Activated T-helper 2 cell treated with anti-CD3 and anti-CD28 coated beads, Interferon-gamma antibody, Interleukin-2, Interleukin-4, amounts not matched to agents 10 μg/mL and 5 μg/mL and 100 μg/mL, durations not matched to agents 14 hours and 24 hours and 36 hours (primary cell): Measurements from ENCODE around the gene ENHO. TPM values are rescaled to one million over a fixed set of nuclear protein-coding genes. Genes with fewer than 3 reads are reported as not detected.

Experiments
- DNase-seq: peaks from one replicate; pipeline ENCODE4 v3.0.0; 2021; ENCODE audit warnings: low spot score
- H3K27ac Mint-ChIP-seq: one replicate; pipeline ENCODE4 v1.8.0; 2021; ENCODE audit warnings: mixed read lengths
- H3K27me3 Mint-ChIP-seq: one replicate; pipeline ENCODE4 v1.8.0; 2021; ENCODE audit warnings: low read depth, mixed read lengths
- H3K36me3 Mint-ChIP-seq: one replicate; pipeline ENCODE4 v1.8.0; 2021; ENCODE audit warnings: low read depth, mixed read lengths
- H3K4me1 Mint-ChIP-seq: one replicate; pipeline ENCODE4 v1.8.0; 2021; ENCODE audit warnings: low read depth, mixed read lengths
- H3K4me3 Mint-ChIP-seq: one replicate; pipeline ENCODE4 v1.8.0; 2021; ENCODE audit warnings: low read depth, mild to moderate bottlenecking, moderate library complexity, mixed read lengths
- H3K9me3 Mint-ChIP-seq: one replicate; pipeline ENCODE4 v1.8.0; 2021; ENCODE audit warnings: mixed read lengths
- intact Hi-C: fragments of 100-400 bp; cut with micrococcal nuclease; formaldehyde crosslinking; loops from one replicate; pipeline ENCODE4 v1.15.1; 2023
- total RNA-seq: library from RNA; stranded (reverse); gene quantifications from 2 replicates; pipeline ENCODE4 v1.2.3, GENCODE V29; 2022

ENHO gene
- total RNA-seq, 1 donor from 2014 or later = not detected

DNA sequence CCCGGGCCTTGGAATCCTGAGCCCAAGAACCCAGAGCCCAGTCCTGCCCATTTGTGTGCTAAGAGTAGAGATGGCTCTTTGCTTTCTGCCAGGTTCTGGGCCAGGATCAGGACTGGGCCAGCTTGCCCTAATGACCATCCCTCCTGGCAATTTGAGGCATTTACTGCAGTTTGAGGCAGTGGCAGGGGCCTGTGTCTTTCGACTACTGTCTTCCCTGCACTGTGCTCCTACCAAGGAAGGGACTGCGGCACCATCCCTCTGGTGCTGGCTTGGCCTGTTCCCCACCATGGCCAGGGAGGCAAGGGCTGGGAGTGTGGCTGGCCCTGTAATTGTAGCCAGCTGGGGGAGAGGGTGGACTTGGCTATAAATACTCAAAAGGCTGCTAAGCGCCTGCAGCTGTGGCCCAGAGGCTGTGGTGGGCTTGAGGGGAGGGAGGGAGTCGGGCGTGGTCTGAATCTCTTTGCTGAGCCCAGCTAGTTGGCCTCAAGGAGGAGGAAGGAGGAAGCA, 4.6 kb downstream of the ENHO start:
- Mint-ChIP-seq H3K27me3 (peaks cover 30% of the 10 kb centered on the region), H3K4me1 (peaks cover 4% of the 10 kb centered on the region), H3K9me3 (no peaks in the 10 kb centered on the region), H3K36me3 (no peaks in the 10 kb centered on the region), H3K27ac (no peak overlapping the region), H3K4me3 (no peak overlapping the region)
- intact Hi-C loops = no loop called here
- DNase-seq = no peak

DNA sequence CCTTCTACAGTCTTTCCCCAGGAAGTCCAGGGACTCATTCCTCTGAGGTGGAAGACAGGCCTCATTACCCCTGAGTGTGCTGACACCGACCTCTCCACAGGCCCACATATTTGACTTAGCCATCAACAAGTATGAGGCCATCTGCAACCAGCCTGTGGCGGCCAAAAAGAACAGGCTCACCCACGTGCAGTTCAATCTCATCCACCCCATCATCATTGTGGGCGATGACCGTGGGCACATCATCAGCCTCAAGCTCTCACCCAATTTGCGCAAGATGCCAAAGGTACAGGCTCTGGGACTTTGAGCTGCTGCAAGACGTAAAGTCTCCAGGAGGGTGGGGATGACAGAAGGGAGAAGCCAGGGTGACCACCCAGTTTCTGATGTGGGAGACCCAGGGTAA, 5.6 kb downstream of the ENHO start:
- intact Hi-C loops = no loop called here
- Mint-ChIP-seq H3K4me1 (no peaks in the 10 kb centered on the region), H3K4me3 (no peak overlapping the region), H3K9me3 (no peaks in the 10 kb centered on the region), H3K36me3 (no peaks in the 10 kb centered on the region), H3K27ac (no peak overlapping the region), H3K27me3 (peaks cover 25% of the 10 kb centered on the region)
- no peak for DNase-seq

DNA sequence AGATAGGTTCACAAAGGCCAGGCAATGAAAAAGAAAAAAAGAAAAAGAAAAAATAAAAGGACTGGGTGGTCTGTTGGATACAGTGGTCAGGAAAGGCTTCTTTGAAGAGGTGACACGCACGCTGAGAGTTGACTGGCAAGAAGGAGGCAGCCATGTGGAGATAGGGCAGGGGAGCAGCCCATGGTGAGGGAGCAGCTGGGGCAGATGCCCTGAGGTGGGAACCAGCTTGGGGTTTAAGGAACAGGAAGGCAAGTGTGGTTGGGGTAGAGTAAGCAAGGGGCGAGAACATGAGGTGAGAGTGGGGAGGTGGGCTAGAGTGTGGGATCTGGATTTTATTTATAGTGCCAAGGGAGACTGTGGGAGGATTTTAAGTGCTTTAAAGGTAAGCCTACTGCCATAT, 6.8 kb downstream of the ENHO start:
- peaks cover 17% of the 10 kb centered on the region for H3K27me3 Mint-ChIP-seq
- no peak overlapping the region for H3K4me3 Mint-ChIP-seq
- no peaks in the 10 kb centered on the region for H3K36me3 Mint-ChIP-seq
- intact Hi-C loops = no loop called here
- no peaks in the 10 kb centered on the region for H3K9me3 Mint-ChIP-seq
- H3K4me1 Mint-ChIP-seq = no peaks in the 10 kb centered on the region
- no peak for DNase-seq
- H3K27ac Mint-ChIP-seq = no peak overlapping the region

DNA sequence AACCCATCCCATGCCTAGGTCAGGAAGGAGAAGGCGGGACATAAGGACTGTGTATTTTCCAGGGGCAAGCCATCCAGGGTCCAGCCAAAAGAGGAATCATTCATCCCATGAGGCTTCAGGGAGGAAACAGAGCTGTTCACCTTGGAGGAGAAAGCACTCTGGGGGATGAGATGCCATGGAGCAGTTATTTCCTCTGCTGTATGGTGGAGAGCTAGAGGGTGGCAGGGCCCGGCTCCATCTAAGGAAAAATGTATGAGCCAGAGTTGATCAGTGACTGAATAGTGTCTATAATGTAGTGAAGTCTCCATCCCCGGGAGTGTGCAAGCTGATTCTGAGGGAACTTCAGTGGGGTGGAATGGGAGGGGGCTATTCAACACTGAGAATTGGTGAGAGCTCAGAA, 8.0 kb downstream of the ENHO start:
- intact Hi-C loops = no loop called here
- Mint-ChIP-seq H3K27me3 (peaks cover 9% of the 10 kb centered on the region), H3K4me1 (no peaks in the 10 kb centered on the region)

DNA sequence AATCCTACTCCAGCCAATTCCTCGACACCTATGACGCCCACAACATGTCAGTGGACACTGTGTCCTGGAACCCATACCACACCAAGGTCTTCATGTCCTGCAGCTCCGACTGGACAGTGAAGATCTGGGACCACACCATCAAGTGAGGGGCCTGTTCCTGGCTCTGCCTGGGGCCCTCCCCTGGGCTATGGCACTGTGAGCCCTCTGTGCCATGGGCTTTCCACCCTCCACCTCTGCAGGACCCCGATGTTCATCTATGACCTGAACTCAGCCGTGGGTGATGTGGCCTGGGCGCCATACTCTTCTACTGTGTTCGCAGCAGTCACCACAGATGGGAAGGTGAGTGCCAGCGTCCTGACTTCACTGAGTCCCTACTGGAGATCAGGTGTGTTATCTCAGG, 8.4 kb downstream of the ENHO start:
- intact Hi-C loops = no loop called here
- Mint-ChIP-seq H3K4me1 (no peaks in the 10 kb centered on the region), H3K9me3 (no peaks in the 10 kb centered on the region), H3K4me3 (no peak overlapping the region), H3K27me3 (peaks cover 9% of the 10 kb centered on the region), H3K27ac (no peak overlapping the region), H3K36me3 (no peaks in the 10 kb centered on the region)
- DNase-seq = no peak

More for the DNA sequence above, 8.0 kb downstream of the ENHO start:
- H3K4me3 Mint-ChIP-seq = no peak overlapping the region
- no peak for DNase-seq
- H3K27ac Mint-ChIP-seq = no peak overlapping the region
- H3K36me3 Mint-ChIP-seq = no peaks in the 10 kb centered on the region
- no peaks in the 10 kb centered on the region for H3K9me3 Mint-ChIP-seq

DNA sequence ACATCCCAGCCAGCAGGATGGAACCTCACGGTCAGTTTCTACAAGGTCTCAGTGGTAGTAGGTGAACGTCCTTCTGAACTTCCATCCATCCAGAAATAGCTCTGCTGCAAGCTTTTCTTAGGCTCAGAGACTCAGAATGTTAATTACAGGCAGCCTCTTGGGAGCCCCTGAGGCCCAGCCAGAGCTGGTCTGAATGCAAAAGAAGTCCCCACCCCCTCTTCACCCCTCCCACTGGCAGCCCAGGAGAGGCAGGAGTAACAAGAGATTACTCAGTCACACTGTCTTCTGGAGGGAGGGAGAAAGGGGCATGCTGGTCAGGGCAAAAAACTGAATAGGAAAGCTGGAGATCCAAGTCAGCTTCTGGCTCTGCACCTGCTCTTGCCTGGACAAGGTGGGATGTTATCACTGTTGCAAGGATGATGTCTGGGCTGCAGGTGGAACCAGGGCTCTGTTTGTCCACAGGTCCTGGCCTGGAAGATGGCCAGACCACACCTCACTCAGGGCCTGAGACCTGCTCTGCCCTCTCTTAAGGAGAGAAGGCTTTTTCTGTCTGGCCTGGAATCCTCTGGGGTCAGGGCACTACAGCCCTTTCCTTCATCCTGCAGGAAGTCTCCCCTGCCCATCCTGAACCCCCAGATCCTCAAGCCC, 9.1 kb downstream of the ENHO start:
- no peaks in the 10 kb centered on the region for H3K4me1 Mint-ChIP-seq
- no peak for DNase-seq
- no peak overlapping the region for H3K27ac Mint-ChIP-seq
- peaks cover 4% of the 10 kb centered on the region for H3K27me3 Mint-ChIP-seq
- H3K4me3 Mint-ChIP-seq = no peak overlapping the region
- no peaks in the 10 kb centered on the region for H3K36me3 Mint-ChIP-seq
- intact Hi-C loops = no loop called here
- no peaks in the 10 kb centered on the region for H3K9me3 Mint-ChIP-seq

DNA sequence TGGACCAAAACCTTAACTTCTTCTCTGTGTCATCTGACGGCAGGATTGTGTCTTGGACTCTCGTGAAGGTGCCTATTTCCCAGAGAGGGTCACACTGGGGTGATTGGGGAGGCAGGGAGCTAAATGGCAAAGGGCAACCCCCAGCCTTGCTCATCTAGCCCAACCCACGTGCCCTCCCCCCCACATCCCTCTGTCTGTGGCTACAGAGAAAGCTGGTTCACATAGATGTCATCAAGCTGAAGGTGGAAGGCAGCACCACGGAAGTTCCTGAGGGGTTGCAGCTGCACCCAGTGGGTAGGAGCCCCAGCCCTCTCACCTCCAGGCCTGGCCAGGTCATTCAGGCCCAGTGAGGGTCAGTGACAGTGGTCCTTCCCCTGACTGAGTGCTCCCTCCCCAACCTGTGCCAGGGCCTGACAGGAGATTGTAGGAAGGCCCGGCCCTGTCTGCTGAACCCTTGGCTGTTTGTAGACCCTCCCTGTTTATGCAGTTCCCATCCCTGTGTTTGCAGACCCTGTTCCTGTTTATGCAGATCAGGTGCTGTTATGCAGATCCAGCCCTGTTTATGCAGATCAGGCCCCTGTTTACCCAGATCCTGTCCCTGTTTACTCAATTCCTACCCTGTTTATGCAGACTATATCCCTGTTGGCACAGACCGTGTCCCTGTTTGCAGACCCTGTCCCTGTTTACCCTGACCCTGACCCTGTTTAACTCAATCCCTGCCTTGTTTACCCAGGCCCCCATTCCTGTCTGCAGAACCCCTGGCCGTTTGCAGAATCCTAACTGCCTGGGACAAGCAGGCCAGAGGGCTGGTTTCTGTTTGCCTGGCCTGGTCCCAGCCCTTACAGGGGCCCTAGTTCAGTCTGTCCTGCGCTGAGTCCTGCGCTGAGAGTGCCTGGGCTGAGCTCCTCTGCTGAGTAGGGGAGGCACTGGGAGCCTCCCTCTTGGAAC, 10.4 kb downstream of the ENHO start:
- Mint-ChIP-seq H3K9me3 (no peaks in the 10 kb centered on the region), H3K36me3 (no peaks in the 10 kb centered on the region), H3K4me3 (no peak overlapping the region), H3K27me3 (peaks cover 4% of the 10 kb centered on the region), H3K4me1 (no peaks in the 10 kb centered on the region), H3K27ac (no peak overlapping the region)
- intact Hi-C loops = no loop called here
- DNase-seq = no peak

DNA sequence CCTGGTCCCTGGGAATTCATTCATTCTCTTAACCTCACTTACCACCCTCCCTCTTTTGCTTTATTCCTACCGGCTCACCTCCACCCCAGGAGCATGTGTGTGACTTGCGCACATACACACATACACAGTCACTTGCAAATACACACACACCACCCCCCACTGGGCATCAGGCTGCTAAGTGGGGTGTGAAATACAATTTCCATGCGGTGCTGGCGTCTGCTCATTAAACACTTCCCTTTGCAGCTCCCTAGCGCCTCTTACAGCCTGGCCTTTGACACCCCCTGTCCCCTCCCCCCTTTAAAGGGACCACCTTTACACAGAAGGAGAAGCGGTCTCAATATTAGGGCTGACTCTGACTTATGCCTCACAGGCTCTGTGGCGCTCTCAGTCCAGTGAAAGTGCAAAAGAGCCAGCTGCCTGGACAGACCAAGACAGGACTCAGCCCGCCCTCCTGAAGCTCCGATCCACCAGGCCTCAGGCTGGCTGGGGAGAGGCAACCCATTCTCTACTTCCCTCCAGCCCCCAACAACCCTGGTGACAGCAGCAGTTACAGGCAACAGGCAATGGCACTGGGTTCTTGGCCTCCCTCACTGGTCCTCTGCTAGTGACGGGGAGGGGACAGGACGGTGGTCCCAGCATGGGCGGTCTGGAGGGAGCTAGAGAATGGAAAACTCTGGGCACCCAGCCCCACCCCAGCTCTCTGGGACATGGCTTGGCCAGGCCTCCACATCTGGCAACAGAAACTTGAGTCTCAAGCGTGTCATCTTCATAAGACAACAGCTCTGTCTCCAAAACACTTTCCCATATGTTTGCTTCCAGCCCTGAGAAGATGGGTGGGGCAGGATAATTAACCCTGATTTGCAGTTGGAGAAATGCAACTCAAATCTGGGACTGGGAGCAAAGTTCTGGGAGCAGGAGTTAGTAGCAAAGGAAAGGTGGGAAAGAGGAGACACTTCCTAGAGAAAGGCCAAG, 12.0 kb downstream of the ENHO start:
- no peak overlapping the region for H3K4me3 Mint-ChIP-seq
- intact Hi-C loops = no loop called here
- H3K4me1 Mint-ChIP-seq = no peaks in the 10 kb centered on the region
- no peak for DNase-seq
- no peaks in the 10 kb centered on the region for H3K36me3 Mint-ChIP-seq
- no peaks in the 10 kb centered on the region for H3K9me3 Mint-ChIP-seq
- H3K27ac Mint-ChIP-seq = no peak overlapping the region
- H3K27me3 Mint-ChIP-seq = peaks cover 4% of the 10 kb centered on the region

DNA sequence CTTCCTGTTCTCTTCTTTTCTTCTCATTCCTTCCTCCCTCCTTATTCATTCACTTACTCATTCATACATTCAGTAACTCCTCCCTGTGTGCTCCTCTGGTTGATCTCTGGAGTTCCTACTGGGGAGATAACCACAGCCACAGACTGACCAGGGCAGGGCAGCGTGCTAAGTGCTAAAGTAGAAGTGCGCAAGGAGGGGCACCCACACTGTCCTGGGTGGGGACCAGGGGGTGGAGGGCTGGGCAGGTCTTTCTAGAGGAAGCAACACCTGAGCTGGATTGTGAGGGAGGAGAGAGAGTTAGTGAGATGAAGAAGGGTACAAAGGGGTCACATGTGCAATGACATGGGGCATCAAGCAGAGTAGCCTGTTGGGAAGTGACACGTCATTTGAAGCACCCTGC, 13.8 kb downstream of the ENHO start:
- no peaks in the 10 kb centered on the region for H3K4me1 Mint-ChIP-seq
- no peak overlapping the region for H3K4me3 Mint-ChIP-seq
- no peak overlapping the region for H3K27ac Mint-ChIP-seq
- intact Hi-C loops = no loop called here
- no peaks in the 10 kb centered on the region for H3K27me3 Mint-ChIP-seq
- H3K9me3 Mint-ChIP-seq = no peaks in the 10 kb centered on the region
- H3K36me3 Mint-ChIP-seq = no peaks in the 10 kb centered on the region
- no peak for DNase-seq

DNA sequence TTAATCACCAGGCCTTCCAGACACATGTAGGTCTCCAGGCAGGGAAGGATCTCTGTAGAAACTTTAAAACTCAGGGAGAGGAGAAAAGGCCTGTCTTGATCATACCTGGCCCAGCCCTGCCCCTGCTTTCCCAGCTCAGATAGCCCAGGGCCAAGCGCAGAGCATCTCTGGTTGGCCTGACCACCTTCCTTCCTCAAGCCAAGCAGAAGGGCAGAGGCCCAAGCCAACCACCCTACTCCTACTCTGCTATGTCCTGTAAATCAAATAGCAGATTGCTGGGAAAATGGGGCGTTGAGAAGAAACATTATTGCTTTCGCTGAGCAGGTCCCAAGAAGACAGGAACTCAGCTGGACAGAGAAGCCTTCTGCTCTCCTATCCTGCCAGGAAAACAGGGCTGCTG, 14.3 kb downstream of the ENHO start:
- Mint-ChIP-seq H3K36me3 (no peaks in the 10 kb centered on the region), H3K4me1 (no peaks in the 10 kb centered on the region), H3K9me3 (no peaks in the 10 kb centered on the region), H3K27me3 (no peaks in the 10 kb centered on the region), H3K4me3 (no peak overlapping the region), H3K27ac (no peak overlapping the region)
- intact Hi-C loops = no loop called here
- DNase-seq = no peak

DNA sequence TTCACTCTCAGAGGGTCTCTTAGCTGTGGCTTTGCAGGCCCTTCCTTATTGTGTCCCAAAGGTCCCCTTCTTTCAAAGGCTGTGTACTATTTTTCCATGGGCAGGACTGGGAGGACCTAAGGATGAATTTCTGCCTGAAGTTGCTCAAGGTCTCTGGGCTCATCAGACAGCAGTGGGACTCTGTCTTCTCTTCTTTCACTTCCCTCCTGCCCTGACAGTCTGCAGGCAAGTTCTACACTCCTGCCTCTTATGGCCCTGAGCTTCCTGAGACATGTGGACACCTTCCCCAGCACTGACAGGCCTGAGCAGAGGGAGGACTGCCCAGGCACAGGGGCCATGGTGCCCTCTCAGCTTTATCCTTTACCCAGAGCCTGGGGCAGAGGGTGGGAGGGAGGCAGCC, 14.8 kb downstream of the ENHO start:
- intact Hi-C loops = no loop called here
- Mint-ChIP-seq H3K27ac (no peak overlapping the region), H3K4me1 (no peaks in the 10 kb centered on the region), H3K27me3 (no peaks in the 10 kb centered on the region), H3K4me3 (no peak overlapping the region), H3K36me3 (no peaks in the 10 kb centered on the region), H3K9me3 (no peaks in the 10 kb centered on the region)
- DNase-seq = no peak

DNA sequence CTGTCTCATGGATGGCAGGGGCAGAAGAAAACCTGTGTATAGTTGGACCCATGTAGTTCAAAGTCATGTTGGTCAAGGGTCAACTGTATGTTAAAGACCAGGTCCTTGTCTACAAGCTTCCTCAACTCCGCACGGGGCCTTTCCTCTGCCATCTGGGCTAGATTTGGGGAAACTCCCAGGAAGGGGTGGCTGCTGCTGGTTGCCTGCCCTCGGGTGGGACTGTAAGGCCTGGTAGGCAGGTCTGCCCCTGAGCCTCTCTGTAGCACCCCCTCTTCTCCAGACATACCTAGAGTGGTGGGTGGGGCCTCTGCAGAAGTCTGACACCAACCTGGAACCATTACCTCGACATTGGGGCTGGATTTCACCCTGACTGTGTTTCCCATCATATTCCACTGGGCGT, 15.2 kb downstream of the ENHO start:
- H3K4me3 Mint-ChIP-seq = no peak overlapping the region
- H3K4me1 Mint-ChIP-seq = no peaks in the 10 kb centered on the region
- no peaks in the 10 kb centered on the region for H3K27me3 Mint-ChIP-seq
- no peaks in the 10 kb centered on the region for H3K9me3 Mint-ChIP-seq
- intact Hi-C loops = no loop called here
- H3K27ac Mint-ChIP-seq = no peak overlapping the region
- no peak for DNase-seq
- no peaks in the 10 kb centered on the region for H3K36me3 Mint-ChIP-seq
